BLaER1 (cell line): ENCODE measurements around the gene TPCN1.

Experiments
- H3K27ac ChIP-seq: shearing (Covaris generic); formaldehyde crosslinking; 2 replicates; pipeline ENCODE4 v1.8.1; 2022
- H3K27me3 ChIP-seq: shearing (Covaris generic); formaldehyde crosslinking; 2 replicates; pipeline ENCODE4 v1.8.1; 2022
- H3K36me3 ChIP-seq: shearing (Covaris generic); formaldehyde crosslinking; 2 replicates; pipeline ENCODE4 v1.8.1; 2022
- H3K4me1 ChIP-seq: shearing (Covaris generic); formaldehyde crosslinking; 2 replicates; pipeline ENCODE4 v1.8.1; 2022
- H3K4me2 ChIP-seq: shearing (Covaris generic); formaldehyde crosslinking; 2 replicates; pipeline ENCODE4 v1.8.1; 2022
- H3K4me3 ChIP-seq: shearing (Covaris generic); formaldehyde crosslinking; 2 replicates; pipeline ENCODE4 v1.8.1; 2022
- H3K9ac ChIP-seq: shearing (Covaris generic); formaldehyde crosslinking; 2 replicates; pipeline ENCODE4 v1.8.1; 2022
- H3K9me3 ChIP-seq: shearing (Covaris generic); formaldehyde crosslinking; 2 replicates; pipeline ENCODE4 v1.8.1; 2022
- H4K20me1 ChIP-seq: shearing (Covaris generic); formaldehyde crosslinking; 2 replicates; pipeline ENCODE4 v1.8.1; 2022
- Cebpa-rat ChIP-seq: shearing (Covaris generic); IDR thresholded peaks from 2 replicates; pipeline ENCODE4 v1.8.1; 2022

TPCN1 gene

GRCh38 chr12:113266106-113266895, 45.0 kb downstream of the TPCN1 start:
- no peak overlapping the region for H3K4me2 ChIP-seq
- H3K27me3 ChIP-seq = peaks cover 11% of the 10 kb centered on the region
- H3K36me3 ChIP-seq = no peaks in the 10 kb centered on the region
- H3K4me1 ChIP-seq = peaks cover 10% of the 10 kb centered on the region
- H3K4me3 ChIP-seq = no peak overlapping the region
- no peaks in the 10 kb centered on the region; the same call in 1 of the 2 replicates for H4K20me1 ChIP-seq
- no peaks in the 10 kb centered on the region for H3K9me3 ChIP-seq
- no peak overlapping the region for H3K9ac ChIP-seq
- TF ChIP-seq Cebpa-rat = no peak
- no peak overlapping the region for H3K27ac ChIP-seq

- no peaks in the 10 kb centered on the region for H3K36me3 ChIP-seq
- H3K9ac ChIP-seq = no peak overlapping the region
- H3K4me2 ChIP-seq = no peak overlapping the region
- TF ChIP-seq Cebpa-rat = no peak
- no peak overlapping the region for H3K4me3 ChIP-seq
- H3K27me3 ChIP-seq = peaks cover 2% of the 10 kb centered on the region
- H3K4me1 ChIP-seq = peaks cover 1% of the 10 kb centered on the region; the same call in 1 of the 2 replicates
- no peaks in the 10 kb centered on the region; the same call in 1 of the 2 replicates for H4K20me1 ChIP-seq
- H3K27ac ChIP-seq = no peak overlapping the region
- no peaks in the 10 kb centered on the region for H3K9me3 ChIP-seq
Measured at GRCh38 chr12:113267621-113268020, 46.4 kb downstream of the TPCN1 start.

DNA sequence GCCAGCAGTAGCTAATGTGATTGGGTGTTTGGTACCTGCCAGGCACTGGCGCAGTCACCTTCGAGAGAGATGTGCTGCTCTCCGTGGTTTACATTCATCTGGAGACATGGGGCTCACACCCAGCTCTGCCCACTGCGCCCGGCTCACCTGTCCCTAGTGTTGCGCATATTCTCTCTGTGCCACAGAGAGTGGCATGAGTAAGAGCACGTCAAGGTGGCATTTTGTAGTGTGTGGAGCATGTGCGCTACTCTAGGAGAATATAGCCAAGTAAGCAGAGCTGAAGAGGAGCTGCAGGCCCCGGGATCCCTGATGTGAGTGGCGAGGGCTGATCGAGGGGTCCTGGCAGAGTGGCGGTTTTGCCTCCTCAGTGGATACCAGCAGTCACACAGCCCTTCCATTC, 46.9 kb downstream of the TPCN1 start:
- Histone ChIP-seq H3K9ac (no peak overlapping the region), H3K4me2 (no peak overlapping the region), H3K27ac (no peak overlapping the region), H3K27me3 (no peaks in the 10 kb centered on the region), H3K4me3 (no peak overlapping the region), H3K36me3 (no peaks in the 10 kb centered on the region), H4K20me1 (no peaks in the 10 kb centered on the region; the same call in 1 of the 2 replicates), H3K9me3 (no peaks in the 10 kb centered on the region), H3K4me1 (peaks cover 7% of the 10 kb centered on the region; the same call in 1 of the 2 replicates)
- TF ChIP-seq Cebpa-rat = no peak

DNA sequence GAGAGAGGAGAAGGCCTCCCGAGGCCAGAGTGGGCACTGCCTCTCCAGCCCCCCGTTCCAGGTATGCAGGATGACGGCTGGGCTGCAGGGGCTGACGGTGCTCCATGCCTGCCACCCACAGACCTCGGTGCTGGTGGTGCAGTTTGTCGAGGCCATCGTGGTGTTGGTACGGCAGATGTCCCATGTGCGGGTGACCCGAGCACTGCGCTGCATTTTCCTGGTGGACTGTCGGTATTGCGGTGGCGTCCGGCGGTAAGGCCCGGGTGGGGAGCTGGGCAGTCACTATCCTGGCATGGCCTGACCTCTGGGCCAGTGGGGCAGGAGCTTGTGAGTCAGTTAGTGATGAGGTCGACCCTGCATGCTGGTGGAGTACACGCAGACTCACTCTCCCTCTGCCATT, 47.4 kb downstream of the TPCN1 start:
- Histone ChIP-seq H3K9ac (no peak overlapping the region), H3K9me3 (no peaks in the 10 kb centered on the region), H3K36me3 (no peaks in the 10 kb centered on the region), H4K20me1 (no peaks in the 10 kb centered on the region; the same call in 1 of the 2 replicates), H3K27me3 (no peaks in the 10 kb centered on the region), H3K27ac (no peak overlapping the region), H3K4me2 (no peak overlapping the region), H3K4me1 (peaks cover 9% of the 10 kb centered on the region; the same call in 1 of the 2 replicates), H3K4me3 (no peak overlapping the region)
- no peak for TF ChIP-seq Cebpa-rat

GRCh38 chr12:113269257-113269943, 48.1 kb downstream of the TPCN1 start:
- no peak overlapping the region for H3K9ac ChIP-seq
- TF ChIP-seq Cebpa-rat = no peak
- no peaks in the 10 kb centered on the region for H3K9me3 ChIP-seq
- no peaks in the 10 kb centered on the region for H3K27me3 ChIP-seq
- H3K27ac ChIP-seq = no peak overlapping the region
- H3K4me3 ChIP-seq = no peak overlapping the region
- no peaks in the 10 kb centered on the region for H3K36me3 ChIP-seq
- no peaks in the 10 kb centered on the region for H4K20me1 ChIP-seq
- peaks cover 9% of the 10 kb centered on the region; the same call in 1 of the 2 replicates for H3K4me1 ChIP-seq
- no peak overlapping the region for H3K4me2 ChIP-seq

- peaks cover 9% of the 10 kb centered on the region; the same call in 1 of the 2 replicates for H3K4me1 ChIP-seq
- no peak overlapping the region for H3K27ac ChIP-seq
- H3K4me2 ChIP-seq = no peak overlapping the region
- no peak for TF ChIP-seq Cebpa-rat
- no peaks in the 10 kb centered on the region for H3K9me3 ChIP-seq
- H3K4me3 ChIP-seq = no peak overlapping the region
- H3K27me3 ChIP-seq = no peaks in the 10 kb centered on the region
- H4K20me1 ChIP-seq = no peaks in the 10 kb centered on the region
- no peaks in the 10 kb centered on the region for H3K36me3 ChIP-seq
- no peak overlapping the region for H3K9ac ChIP-seq
Measured at GRCh38 chr12:113270709-113271009, 49.4 kb downstream of the TPCN1 start.

GRCh38 chr12:113271466-113271852, 50.2 kb downstream of the TPCN1 start:
- Histone ChIP-seq H3K4me1 (peaks cover 9% of the 10 kb centered on the region; the same call in 1 of the 2 replicates), H3K36me3 (no peaks in the 10 kb centered on the region), H3K27me3 (no peaks in the 10 kb centered on the region), H3K9ac (no peak overlapping the region), H3K27ac (no peak overlapping the region), H3K4me2 (no peak overlapping the region), H3K4me3 (no peak overlapping the region), H4K20me1 (no peaks in the 10 kb centered on the region), H3K9me3 (no peaks in the 10 kb centered on the region)
- no peak for TF ChIP-seq Cebpa-rat

GRCh38 chr12:113271853-113272561, 50.7 kb downstream of the TPCN1 start:
- no peak overlapping the region for H3K27ac ChIP-seq
- no peak overlapping the region for H3K4me3 ChIP-seq
- no peaks in the 10 kb centered on the region for H3K9me3 ChIP-seq
- H3K4me1 ChIP-seq = peaks cover 9% of the 10 kb centered on the region; the same call in 1 of the 2 replicates
- no peaks in the 10 kb centered on the region for H3K36me3 ChIP-seq
- TF ChIP-seq Cebpa-rat = peak; percentile 60; the same call in 1 of the 2 replicates
- no peaks in the 10 kb centered on the region for H4K20me1 ChIP-seq
- H3K4me2 ChIP-seq = no peak overlapping the region
- no peak overlapping the region for H3K9ac ChIP-seq
- no peaks in the 10 kb centered on the region for H3K27me3 ChIP-seq

DNA sequence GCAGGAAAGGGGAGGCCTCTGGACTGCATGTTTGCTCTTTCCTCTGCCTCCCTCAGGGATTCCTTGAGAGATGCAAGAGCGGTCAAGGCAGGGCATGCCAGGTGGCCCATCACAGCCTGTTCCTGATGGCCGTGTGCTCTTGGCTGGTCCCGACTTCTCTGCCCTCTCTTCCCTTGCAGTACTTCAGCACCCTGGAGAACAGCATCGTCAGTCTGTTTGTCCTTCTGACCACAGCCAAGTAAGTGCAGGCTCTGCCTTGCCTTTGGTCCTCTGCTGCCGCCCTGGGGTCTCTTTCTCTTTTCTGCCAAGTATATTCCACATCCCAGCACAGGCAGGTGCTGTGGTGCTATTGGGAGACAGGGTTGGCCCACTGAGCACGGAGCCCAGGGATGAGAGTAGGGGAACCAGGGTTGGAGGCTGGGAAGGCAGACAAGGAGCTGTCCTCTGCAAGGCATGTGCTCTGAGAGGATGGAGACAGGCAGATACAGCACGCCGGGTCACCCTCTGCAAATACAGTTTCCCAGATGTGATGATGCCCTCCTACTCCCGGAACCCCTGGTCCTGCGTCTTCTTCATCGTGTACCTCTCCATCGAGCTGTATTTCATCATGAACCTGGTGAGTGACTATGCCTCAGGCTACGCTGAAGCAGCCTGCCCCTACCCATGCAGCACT, 51.9 kb downstream of the TPCN1 start:
- H3K4me2 ChIP-seq = peak overlapping the region; percentile 25
- H3K27ac ChIP-seq = no peak overlapping the region
- H3K9me3 ChIP-seq = no peaks in the 10 kb centered on the region
- no peak overlapping the region for H3K4me3 ChIP-seq
- H4K20me1 ChIP-seq = no peaks in the 10 kb centered on the region
- TF ChIP-seq Cebpa-rat = no peak
- no peaks in the 10 kb centered on the region for H3K36me3 ChIP-seq
- H3K4me1 ChIP-seq = peaks cover 9% of the 10 kb centered on the region; the same call in 1 of the 2 replicates
- H3K9ac ChIP-seq = no peak overlapping the region
- H3K27me3 ChIP-seq = no peaks in the 10 kb centered on the region
